Activated T-cell treated with anti-CD3 and anti-CD28 coated beads for 4 hours (primary cell): Measurements from ENCODE around the gene CACNA2D4.
"Not testable (repeated sequence)": the region's sequence is repeated elsewhere in the genome, so short reads cannot be mapped to it uniquely, and the experiment has no call there.

Source experiments
- DNase-seq: peaks from one replicate; pipeline ENCODE4 v3.0.0-alpha.2; 2020

The CACNA2D4 gene

GRCh38 chr12:1829306-1829900 is 89.0 kb downstream of the CACNA2D4 start:
- DNase-seq = no peak

DNA sequence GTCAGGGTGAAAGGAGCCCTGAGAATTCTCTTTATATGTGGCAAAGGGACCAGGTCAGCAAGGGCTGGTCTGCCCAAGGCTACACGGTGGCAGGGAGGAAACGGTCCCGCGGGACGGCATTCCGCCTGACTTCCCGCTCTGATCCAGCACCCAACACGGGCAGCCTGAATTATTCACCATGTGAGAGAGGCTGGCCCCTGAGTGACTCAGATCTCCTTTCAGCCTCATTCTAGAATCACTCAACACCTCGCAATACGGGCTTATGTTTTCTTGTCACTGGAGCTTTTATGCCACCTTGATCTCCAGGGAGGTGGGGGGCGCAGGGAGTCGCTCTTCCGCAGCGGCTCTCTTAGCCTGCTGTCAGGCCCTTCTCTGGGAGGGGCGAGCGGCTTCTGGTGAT is 89.6 kb downstream of the CACNA2D4 start:
- no peak for DNase-seq

GRCh38 chr12:1827826-1828805 is 90.3 kb downstream of the CACNA2D4 start:
- no peak for DNase-seq

DNA sequence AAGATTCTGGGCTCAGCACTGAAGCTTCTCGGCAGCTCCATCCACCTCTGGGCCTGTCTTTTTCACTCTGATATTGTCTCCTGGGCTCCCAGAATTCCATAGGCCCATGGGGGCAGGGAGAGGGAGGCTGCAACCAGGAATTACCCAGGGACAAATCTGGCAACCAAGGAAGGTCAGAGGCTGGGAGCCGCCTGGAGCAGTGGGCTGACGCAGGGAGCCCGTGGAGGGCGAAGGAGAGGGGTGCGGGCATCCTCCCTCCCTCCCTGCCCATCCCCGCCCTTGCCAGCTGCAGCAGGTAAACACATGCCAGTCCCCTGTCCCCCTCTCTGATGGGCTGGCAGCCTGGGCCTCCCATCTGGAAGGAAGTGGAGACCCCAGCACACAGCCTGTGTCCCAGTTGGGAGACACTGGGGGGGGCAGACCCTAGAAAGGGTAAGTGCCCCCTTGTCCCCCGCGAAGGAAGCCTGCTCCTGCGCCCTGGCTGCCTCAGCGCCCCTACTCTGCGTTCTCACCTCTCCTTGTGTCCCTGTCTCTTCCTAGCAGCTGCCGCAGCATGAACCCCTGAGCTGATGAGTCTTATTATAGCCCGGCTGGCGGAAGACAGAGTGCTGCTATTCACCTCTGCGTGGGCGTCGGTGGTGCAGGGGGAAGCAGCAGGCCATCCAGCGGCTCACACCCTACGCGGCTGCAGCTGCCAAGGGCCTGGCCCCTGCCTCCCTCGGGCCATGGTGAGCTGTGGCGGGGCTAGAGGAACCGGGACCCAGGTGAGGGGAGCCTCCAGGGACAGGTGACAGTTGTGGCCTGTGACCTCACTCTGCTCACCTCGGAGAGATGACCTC is 91.4 kb downstream of the CACNA2D4 start:
- no peak for DNase-seq

DNA sequence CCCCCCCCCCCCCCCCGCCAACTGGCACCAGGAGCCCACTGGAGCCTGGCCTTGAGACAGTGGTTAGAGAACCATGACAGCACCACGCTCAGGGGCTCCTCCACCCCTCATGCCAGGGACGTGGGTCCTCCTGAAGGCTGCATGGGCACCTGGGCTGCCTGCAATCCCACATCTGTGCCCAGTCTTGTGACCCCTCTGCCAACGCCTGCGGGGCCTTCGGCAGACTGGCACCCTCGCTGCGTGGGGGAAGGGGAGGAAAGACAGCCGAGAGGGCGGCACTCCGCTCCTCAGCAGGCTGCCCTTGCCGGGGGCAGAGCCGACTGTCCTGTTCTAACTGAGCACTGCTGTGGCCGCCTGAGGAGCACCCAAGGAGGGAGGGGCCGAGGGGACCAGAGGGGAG is 92.1 kb downstream of the CACNA2D4 start:
- no peak for DNase-seq

GRCh38 chr12:1825382-1826102 is 92.9 kb downstream of the CACNA2D4 start:
- no peak for DNase-seq

DNA sequence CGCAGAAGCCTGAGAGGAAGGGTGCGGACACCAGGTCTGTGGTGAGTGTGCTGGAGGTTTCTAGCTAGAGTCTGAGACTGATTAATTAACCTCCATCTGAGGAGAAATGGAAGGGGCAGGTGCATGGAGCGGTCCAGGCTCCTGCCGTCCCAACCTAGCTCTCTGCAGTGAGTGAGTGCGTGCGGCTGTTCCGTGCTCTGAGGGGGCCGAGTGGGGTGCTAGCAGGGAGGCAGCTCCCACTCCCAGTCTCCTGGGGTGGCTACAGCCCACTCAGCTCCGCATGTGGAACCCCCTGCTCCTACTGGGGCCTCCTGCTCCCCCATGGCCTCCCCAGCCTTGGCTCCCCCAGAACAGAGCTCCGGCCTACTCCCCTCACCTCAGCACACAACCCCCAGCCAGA is 95.2 kb downstream of the CACNA2D4 start:
- no peak for DNase-seq

GRCh38 chr12:1822699-1823098 is 95.8 kb downstream of the CACNA2D4 start:
- no peak for DNase-seq

GRCh38 chr12:1821805-1822204 is 96.6 kb downstream of the CACNA2D4 start:
- DNase-seq = no peak

DNA sequence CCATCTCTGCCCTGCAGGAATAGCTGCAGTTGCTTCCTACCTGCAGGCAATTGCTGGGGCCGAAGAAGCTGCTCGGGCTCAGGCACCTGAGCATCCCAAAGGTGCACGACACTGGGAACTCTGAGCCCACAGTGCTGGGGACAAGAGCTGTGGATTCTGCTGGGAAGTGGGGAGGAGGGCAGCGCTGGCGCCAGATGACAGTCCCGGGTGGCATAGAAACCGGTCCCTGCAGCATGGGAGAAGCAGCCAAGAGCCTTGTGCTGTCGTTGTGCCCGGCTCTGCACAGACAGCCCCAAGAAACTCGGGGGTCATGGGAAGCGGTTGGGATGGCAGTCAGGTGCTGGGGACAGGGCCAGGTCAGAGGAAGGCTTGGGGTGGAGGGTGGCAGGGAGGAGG is 97.6 kb downstream of the CACNA2D4 start:
- no peak for DNase-seq

GRCh38 chr12:1820191-1820895 is 98.1 kb downstream of the CACNA2D4 start, which contains the start of gene LRTM2:
TSS of gene LRTM2 (plus strand) at chr12:1820565. CDS start at chr12:1828149, 7,584 bp downstream.
- DNase-seq = no peak

GRCh38 chr12:1819571-1819970 is 98.9 kb downstream of the CACNA2D4 start:
- no peak for DNase-seq

DNA sequence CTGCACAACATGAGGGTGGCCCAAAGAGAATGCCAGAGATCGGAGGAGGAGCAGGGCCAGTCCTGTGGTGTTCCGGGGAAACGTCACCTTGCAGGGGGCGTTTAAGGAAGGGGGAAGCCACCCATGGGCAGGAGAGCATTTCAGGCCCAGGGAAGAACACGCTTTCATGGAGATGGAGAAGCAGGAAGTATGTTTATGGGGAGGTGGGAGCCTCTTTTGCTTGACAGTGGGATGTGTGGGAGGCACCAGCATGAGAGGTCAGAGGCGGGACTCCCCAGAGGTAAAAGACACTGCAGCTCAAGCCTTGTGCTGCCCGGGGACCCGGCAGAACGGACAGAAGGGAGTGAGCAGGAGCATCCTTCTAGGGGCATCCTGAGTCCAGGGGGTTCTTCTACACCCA is 99.4 kb downstream of the CACNA2D4 start:
- DNase-seq = no peak

- DNase-seq = not testable (repeated sequence)
Measured at GRCh38 chr12:1817928-1818327, 100.5 kb downstream of the CACNA2D4 start.

DNA sequence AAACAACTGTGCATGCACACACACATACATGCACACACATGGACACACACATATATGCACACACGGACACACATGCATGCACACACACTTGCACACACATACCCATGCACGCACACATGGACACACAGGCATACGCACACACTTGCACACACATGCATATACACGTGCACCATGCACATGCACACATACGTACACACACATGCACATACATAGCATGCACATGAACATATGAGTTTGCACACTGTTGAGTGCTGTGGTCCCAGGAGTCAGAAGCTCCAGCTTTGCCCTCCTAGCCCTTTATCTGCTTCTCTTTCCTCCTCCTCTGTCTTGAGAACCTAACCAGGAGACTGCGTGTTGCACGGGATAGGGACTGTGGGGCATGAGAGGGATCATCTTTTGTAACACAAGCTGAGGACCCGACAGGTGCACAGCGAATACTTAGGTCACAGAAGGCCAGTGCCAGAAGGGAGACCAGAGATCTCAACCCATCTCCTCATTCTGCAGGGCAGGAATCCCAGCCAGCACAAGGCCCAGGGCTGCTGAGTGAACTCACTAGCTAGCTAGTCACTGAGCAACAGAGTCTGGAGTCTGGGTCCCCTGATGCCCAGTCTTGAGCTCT is 101.6 kb downstream of the CACNA2D4 start:
- no peak for DNase-seq

GRCh38 chr12:1815814-1816729 is 102.4 kb downstream of the CACNA2D4 start:
- DNase-seq = no peak

GRCh38 chr12:1815108-1815507 is 103.3 kb downstream of the CACNA2D4 start:
- DNase-seq = no peak

GRCh38 chr12:1814266-1814665 is 104.2 kb downstream of the CACNA2D4 start:
- DNase-seq = no peak

- no peak for DNase-seq
Measured at GRCh38 chr12:1812650-1813302, 105.7 kb downstream of the CACNA2D4 start.

DNA sequence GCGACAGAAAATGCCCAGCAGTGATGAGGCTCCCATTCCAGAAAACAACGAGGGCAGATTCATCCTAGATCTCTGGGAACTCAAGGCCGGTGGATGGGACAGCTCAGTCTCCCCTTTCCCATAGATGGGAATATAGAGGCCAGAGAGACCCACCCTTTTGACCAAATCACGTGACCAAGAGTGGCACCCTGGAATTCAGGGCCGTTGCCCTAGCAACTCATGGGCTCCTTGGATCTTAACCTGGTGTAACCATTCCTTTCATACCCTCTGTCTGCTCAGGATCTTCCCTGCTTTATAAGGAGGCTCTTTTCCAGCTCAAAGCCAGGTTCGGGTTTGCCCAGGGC is 106.5 kb downstream of the CACNA2D4 start:
- no peak for DNase-seq
